Measurements from ENCODE around the gene CASZ1. TPM values are rescaled to one million over a fixed set of nuclear protein-coding genes. Genes with fewer than 3 reads are reported as not detected.

CASZ1 gene
- total RNA-seq, 1 experiment from 2014 or later, result 3.9 TPM

DNA sequence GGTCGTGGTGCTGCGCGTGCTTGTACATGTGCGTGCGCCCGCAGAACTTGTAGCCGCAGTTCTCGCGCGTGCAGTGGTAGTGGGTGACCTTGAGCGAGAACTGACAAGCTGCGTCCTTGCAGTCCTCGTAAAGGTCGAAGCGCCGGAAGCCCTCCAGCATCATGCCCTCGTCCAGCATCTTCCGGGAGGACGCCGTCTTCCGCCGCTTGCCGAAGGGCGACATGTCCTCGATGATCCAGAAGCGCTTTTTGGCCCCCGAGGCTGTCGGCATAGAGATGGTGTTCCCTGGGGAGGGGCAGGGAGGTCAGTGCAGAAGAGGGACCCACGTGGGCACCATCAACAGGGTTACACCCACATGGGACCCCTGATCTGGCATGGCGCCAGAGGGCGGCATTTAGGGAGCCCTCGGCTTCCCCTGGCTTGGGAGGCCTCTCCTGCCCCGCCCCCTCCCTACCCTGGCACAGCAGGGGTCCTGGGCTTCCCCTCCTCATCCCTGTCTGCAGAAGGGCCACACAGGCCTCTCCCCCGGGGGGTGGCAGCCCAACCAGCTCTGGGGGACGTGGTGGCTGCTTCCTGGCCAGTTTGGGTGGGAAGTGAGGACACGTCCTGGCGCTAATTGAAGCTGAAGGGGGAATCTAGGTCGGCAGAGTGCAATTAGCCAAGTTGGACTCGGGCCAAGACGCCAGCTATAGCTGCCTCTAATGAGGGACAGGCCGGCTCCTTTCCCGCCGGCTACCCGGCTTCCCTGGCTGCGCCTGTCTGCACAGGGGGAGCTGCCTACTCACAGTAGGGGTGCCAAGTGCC lies 156.5 kb downstream of the CASZ1 start:
- no peaks in the 10 kb centered on the region for H3K9me3 ChIP-seq (ENCODE audit: control insufficient read depth, low read depth, low read length)
- H3K23me2 ChIP-seq (ENCODE audit: insufficient read length, low read depth, low read length, poor library complexity, severe bottlenecking), result no peaks in the 10 kb centered on the region
- no peak for DNase-seq
- no peaks in the 10 kb centered on the region for H4K20me1 ChIP-seq (ENCODE audit: control insufficient read depth, insufficient read depth, insufficient read length)
- H3K79me1 ChIP-seq (ENCODE audit: insufficient read depth, low read depth, low read length, poor library complexity, severe bottlenecking), result no peaks in the 10 kb centered on the region
- H3K56ac ChIP-seq (ENCODE audit: insufficient read length, low read depth, low read length), result no peak overlapping the region
- H2BK20ac ChIP-seq (ENCODE audit: low read depth, low read length, poor library complexity, severe bottlenecking), result no peak overlapping the region
- H3K79me2 ChIP-seq (ENCODE audit: insufficient read depth, low read length), result no peaks in the 10 kb centered on the region
- no peak overlapping the region for H3K9ac ChIP-seq (ENCODE audit: extremely low read depth, insufficient read length, low read length)
- H3T11ph ChIP-seq (ENCODE audit: low read length), result no peak overlapping the region
- no peak overlapping the region for H3K4me2 ChIP-seq (ENCODE audit: insufficient read depth, insufficient read length, low read length)
- no peaks in the 10 kb centered on the region for H3K4me1 ChIP-seq (ENCODE audit: insufficient read depth, low read length)
- no peak overlapping the region for H2AK5ac ChIP-seq (ENCODE audit: insufficient read length, low read length)
- H2AFZ ChIP-seq (ENCODE audit: low read length), result no peak overlapping the region
- peaks cover 30% of the 10 kb centered on the region for H3K27me3 Mint-ChIP-seq (ENCODE audit: low read depth)
- H3K9me3 Mint-ChIP-seq, result no peaks in the 10 kb centered on the region
- H4K91ac ChIP-seq (ENCODE audit: insufficient read length, low read depth, low read length), result no peak overlapping the region
- H4K8ac ChIP-seq (replicated peaks; ENCODE audit: insufficient read length, low read depth, low read length), result no peak overlapping the region
- no peak overlapping the region for H3K27ac Mint-ChIP-seq
- H2BK12ac ChIP-seq (ENCODE audit: insufficient read length, low read depth, low read length), result no peak overlapping the region
- H4K5ac ChIP-seq (ENCODE audit: insufficient read length, low read depth, low read length), result no peak overlapping the region
- H2BK5ac ChIP-seq (ENCODE audit: insufficient read length, low read length), result no peak overlapping the region
- WGBS (ENCODE audit: extremely low coverage, insufficient read length, low lambda C conversion rate), result no CpG with 5 or more reads among the region's 45 CpGs
- H3K4me3 Mint-ChIP-seq, result peak overlapping the region; percentile 26 to 56; a peak in 3 of 5 replicates
- H3K23ac ChIP-seq (ENCODE audit: insufficient read length, low read depth, low read length), result no peak overlapping the region
- H3K4me1 Mint-ChIP-seq, result peaks cover 0 to 18% of the 10 kb centered on the region in 2 experiments; a peak in 2 of 4 replicates
- no peak overlapping the region for H3K27ac ChIP-seq (ENCODE audit: insufficient read length, low read depth, low read length)
- H2BK120ac ChIP-seq (ENCODE audit: low read depth, low read length, poor library complexity, severe bottlenecking), result no peak overlapping the region
- H2BK15ac ChIP-seq (ENCODE audit: low read depth, low read length), result no peak overlapping the region
- no peak overlapping the region for H3K4ac ChIP-seq (ENCODE audit: low read depth, low read length)
- no peaks in the 10 kb centered on the region for H3K36me3 Mint-ChIP-seq (ENCODE audit: insufficient read depth in 1 of 3, low read depth in 3 of 3)
- H3K14ac ChIP-seq (ENCODE audit: insufficient read depth, low read length), result no peak overlapping the region
- no peak overlapping the region for H3K18ac ChIP-seq (ENCODE audit: insufficient read length, low read depth, low read length)
- H3K27me3 ChIP-seq (ENCODE audit: insufficient read depth, low read length), result peaks cover 7% of the 10 kb centered on the region; the same call in 1 of the 2 replicates
- TF ChIP-seq, protein P1, sequence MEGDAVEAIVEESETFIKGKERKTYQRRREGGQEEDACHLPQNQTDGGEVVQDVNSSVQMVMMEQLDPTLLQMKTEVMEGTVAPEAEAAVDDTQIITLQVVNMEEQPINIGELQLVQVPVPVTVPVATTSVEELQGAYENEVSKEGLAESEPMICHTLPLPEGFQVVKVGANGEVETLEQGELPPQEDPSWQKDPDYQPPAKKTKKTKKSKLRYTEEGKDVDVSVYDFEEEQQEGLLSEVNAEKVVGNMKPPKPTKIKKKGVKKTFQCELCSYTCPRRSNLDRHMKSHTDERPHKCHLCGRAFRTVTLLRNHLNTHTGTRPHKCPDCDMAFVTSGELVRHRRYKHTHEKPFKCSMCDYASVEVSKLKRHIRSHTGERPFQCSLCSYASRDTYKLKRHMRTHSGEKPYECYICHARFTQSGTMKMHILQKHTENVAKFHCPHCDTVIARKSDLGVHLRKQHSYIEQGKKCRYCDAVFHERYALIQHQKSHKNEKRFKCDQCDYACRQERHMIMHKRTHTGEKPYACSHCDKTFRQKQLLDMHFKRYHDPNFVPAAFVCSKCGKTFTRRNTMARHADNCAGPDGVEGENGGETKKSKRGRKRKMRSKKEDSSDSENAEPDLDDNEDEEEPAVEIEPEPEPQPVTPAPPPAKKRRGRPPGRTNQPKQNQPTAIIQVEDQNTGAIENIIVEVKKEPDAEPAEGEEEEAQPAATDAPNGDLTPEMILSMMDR (conservative IDR thresholded peaks at IDR 0.05), result no peak; the same call in 2 of the 3 replicates

All from H9 (cell line).